Esophagus muscularis mucosa (tissue), 4 donors: Measurements from ENCODE around the gene DIPK1B. TPM values are rescaled to one million over a fixed set of nuclear protein-coding genes. Genes with fewer than 3 reads are reported as not detected.

Source experiments
- DNase-seq: peaks from one replicate; pipeline ENCODE4 v3.0.0-alpha.2; 2017; ENCODE audit errors: extremely low spot score
- H3K27ac ChIP-seq, 4 donors: fragments of 200-600 bp; sonication (generic); replicated peaks in 1 of 4; 1 replicate in 3 of 4; 2 replicates in 1 of 4; pipeline ENCODE4 v1.5.1; 2016 to 2019; ENCODE audit warnings: mild to moderate bottlenecking in 1 of 4
- H3K27me3 ChIP-seq, 4 donors: fragments of 200-600 bp; sonication (generic); one replicate each; pipeline versions ENCODE4 v1.5.1 to v1.6.0; 2016 to 2019
- H3K36me3 ChIP-seq, 4 donors: fragments of 200-600 bp; sonication (generic); one replicate each; pipeline ENCODE4 v1.5.1; 2016 to 2019
- H3K4me1 ChIP-seq, 4 donors: fragments of 200-600 bp; sonication (generic); one replicate each; pipeline ENCODE4 v1.5.1; 2016 to 2019
- H3K4me3 ChIP-seq, 4 donors: fragments of 200-600 bp; sonication (generic); 1 replicate in 2 of 4; 2 replicates in 2 of 4; pipeline ENCODE4 v1.5.1; 2016 to 2019; ENCODE audit warnings: mild to moderate bottlenecking in 4 of 4, moderate library complexity in 1 of 4
- H3K9me3 ChIP-seq, 4 donors: fragments of 200-600 bp; sonication (generic); 1 replicate in 3 of 4; 2 replicates in 1 of 4; pipeline ENCODE4 v1.5.1; 2016 to 2019
- EP300 ChIP-seq: sonication (generic); formaldehyde crosslinking; IDR thresholded peaks from one replicate; pipeline ENCODE4 v1.6.1; 2017; ENCODE audit warnings: antibody characterized with exemption
- POLR2A ChIP-seq: fragments of 450-650 bp; IDR thresholded peaks from one replicate; pipeline ENCODE4 v1.6.1; 2017; ENCODE audit warnings: antibody characterized with exemption, moderate library complexity, mild to moderate bottlenecking, low read depth
- POLR2AphosphoS5 ChIP-seq, 2 donors: sonication (generic); formaldehyde crosslinking; IDR thresholded peaks; one replicate each; pipeline ENCODE4 v1.6.1; 2017; ENCODE audit warnings: antibody characterized with exemption in 2 of 2
- WGBS: methylation state at CpG from one replicate; pipeline ENCODE4 v1.1.5; 2018; 5-methylcytosine and 5-hydroxymethylcytosine counted together
- intact Hi-C: fragments of 100-400 bp; cut with DNase I; formaldehyde crosslinking; loops from one replicate; pipeline ENCODE4 v1.15.1; 2023
- total RNA-seq, 4 donors: library from RNA; depleted of rRNA; stranded (reverse); fragments of >200 nt; gene quantifications; one replicate each; pipeline versions ENCODE4 v1.1.0 to v1.2.1, GENCODE V29; 2016
- TF ChIP-seq, protein P1 (sequence below), 3 experiments: fragments of 200-600 bp in 2 of 3; fragments of 450-650 bp in 1 of 3; sonication (generic) in 2 of 3; IDR thresholded peaks; one replicate each; pipeline ENCODE4 v1.5.1; 2017 to 2019; ENCODE audit warnings: antibody characterized with exemption in 3 of 3, mild to moderate bottlenecking in 2 of 3, moderate library complexity in 1 of 3

Gene DIPK1B
- total RNA-seq, 4 donors from 2014 or later: 6.6 to 27.8 (median 21.5) TPM

DNA sequence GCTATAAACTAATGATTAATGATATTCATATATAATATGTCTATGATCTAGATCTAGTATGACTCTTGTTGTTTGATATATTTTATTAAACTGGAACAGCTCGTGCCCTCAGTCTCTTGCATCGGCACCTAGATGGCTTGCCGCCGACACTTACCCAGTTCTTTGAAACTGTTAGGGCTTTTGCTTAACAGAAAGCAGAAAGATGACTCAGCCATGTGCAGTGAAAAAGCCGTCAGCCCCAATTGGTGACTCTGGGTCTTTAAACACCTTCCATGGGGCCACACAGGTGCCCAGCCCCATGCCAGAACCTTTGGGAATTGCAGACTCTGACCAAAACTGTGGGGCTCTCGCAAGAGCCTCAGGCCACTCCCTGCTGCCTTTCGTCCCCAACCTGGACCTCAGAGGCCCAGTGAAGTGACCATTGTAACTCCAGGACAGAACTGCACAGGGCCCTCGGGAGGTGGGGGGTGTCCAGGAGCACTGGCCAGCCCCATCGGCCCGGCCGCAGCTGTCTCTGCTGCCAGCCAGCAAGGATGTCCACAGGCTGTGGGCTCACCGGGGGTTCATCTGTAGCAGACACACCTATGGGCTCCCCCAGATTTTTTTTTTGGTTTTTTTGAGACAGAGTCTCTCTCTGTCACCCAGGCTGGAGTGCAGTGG is 22.6 kb downstream of the DIPK1B start:
- WGBS: 90% methylated on average over 11 of the region's 12 CpGs

DNA sequence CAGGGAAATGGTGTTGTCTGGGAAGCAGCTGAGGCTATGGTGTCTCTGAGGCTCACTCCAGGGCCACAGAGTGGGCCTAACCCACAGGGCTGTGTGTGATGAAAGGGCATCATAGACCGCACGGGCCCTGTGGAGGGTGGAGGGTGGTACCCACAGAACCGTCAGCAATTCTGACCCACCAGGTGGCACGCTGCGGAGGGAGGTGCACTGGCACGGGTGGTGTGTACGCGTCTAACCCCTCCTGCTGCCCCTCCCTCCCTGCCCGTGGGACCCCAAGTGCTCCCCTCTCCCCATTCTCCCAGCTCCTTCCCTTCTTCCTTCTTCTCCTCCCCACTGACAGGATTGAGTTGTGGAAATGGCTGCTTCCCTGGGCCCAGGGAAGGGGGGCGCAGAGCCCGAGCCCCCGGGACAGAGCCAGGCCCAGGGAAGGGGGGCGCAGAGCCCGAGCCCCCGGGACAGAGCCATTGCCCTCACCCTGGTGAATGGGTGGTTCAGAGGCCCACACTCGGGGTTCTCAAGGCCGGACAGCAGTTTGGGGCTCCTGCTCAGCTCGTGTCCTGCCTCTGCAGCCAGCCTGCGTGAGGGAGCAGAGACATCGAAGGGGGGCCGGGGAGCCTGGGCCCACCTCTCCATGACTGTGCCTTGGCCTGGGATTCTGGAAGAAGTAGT is 23.6 kb downstream of the DIPK1B start:
- TF ChIP-seq POLR2AphosphoS5 (IDR thresholded peaks at IDR 0.05) (no peak), EP300 (no peak), POLR2A (no peak)
- TF ChIP-seq, protein P1, sequence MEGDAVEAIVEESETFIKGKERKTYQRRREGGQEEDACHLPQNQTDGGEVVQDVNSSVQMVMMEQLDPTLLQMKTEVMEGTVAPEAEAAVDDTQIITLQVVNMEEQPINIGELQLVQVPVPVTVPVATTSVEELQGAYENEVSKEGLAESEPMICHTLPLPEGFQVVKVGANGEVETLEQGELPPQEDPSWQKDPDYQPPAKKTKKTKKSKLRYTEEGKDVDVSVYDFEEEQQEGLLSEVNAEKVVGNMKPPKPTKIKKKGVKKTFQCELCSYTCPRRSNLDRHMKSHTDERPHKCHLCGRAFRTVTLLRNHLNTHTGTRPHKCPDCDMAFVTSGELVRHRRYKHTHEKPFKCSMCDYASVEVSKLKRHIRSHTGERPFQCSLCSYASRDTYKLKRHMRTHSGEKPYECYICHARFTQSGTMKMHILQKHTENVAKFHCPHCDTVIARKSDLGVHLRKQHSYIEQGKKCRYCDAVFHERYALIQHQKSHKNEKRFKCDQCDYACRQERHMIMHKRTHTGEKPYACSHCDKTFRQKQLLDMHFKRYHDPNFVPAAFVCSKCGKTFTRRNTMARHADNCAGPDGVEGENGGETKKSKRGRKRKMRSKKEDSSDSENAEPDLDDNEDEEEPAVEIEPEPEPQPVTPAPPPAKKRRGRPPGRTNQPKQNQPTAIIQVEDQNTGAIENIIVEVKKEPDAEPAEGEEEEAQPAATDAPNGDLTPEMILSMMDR (IDR thresholded peaks at IDR 0.05): no peak
- 82% methylated on average over 13 of the region's 21 CpGs for WGBS
- Histone ChIP-seq H3K4me3 (no peak overlapping the region), H3K27ac (no peak overlapping the region), H3K9me3 (no peaks in the 10 kb centered on the region), H3K4me1 (peaks cover 3 to 4% (median 3%) of the 10 kb centered on the region in 4 donors), H3K27me3 (peaks cover 0 to 15% (median 2%) of the 10 kb centered on the region in 4 donors), H3K36me3 (peaks cover 0 to 3% (median 0%) of the 10 kb centered on the region in 4 donors)
- intact Hi-C loops: no loop called here
- DNase-seq: no peak

More for the DNA sequence above, 22.6 kb downstream of the DIPK1B start:
- peaks cover 0 to 5% (median 0%) of the 10 kb centered on the region in 4 donors for H3K27me3 ChIP-seq
- H3K9me3 ChIP-seq: no peaks in the 10 kb centered on the region
- peaks cover 0 to 1% (median 0%) of the 10 kb centered on the region in 4 donors for H3K4me1 ChIP-seq
- intact Hi-C loops: no loop called here
- H3K36me3 ChIP-seq: peaks cover 0 to under 1% (median 0%) of the 10 kb centered on the region in 4 donors
- no peak overlapping the region for H3K27ac ChIP-seq
- no peak overlapping the region for H3K4me3 ChIP-seq
- DNase-seq: no peak
- TF ChIP-seq POLR2AphosphoS5 (IDR thresholded peaks at IDR 0.05) (no peak), EP300 (no peak), POLR2A (no peak)
- TF ChIP-seq, protein P1 (IDR thresholded peaks at IDR 0.05): no peak

DNA sequence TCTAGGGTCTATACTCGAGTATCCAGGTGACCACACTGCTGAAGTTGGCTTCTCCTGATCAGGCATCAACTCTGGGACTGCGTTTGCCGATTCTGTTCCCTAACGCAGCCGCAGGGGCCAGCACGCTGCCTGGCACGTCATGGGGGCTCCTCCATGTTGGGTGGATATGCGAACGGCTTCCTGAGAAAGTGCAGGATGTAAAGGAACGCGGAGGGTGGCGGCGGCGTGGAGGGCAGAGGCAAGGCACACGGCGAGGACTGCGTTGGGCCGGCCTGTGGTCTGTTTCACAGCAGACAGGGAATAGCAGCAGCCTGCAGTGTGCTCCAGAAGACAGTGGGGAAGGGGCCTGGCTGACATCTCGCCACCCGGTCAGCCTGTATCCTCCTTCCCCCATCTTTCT is 26.6 kb downstream of the DIPK1B start:
- Histone ChIP-seq H3K27ac (no peak overlapping the region), H3K4me3 (no peak overlapping the region), H3K27me3 (peaks cover 0 to 45% (median 21%) of the 10 kb centered on the region in 4 donors), H3K4me1 (peaks cover 11 to 31% (median 23%) of the 10 kb centered on the region in 4 donors), H3K9me3 (no peaks in the 10 kb centered on the region), H3K36me3 (peaks cover 0 to 14% (median 0%) of the 10 kb centered on the region in 4 donors)
- 86% methylated on average over 20 of the region's 20 CpGs for WGBS
- TF ChIP-seq POLR2A (no peak), EP300 (no peak), POLR2AphosphoS5 (IDR thresholded peaks at IDR 0.05) (no peak)
- TF ChIP-seq, protein P1 (IDR thresholded peaks at IDR 0.05): no peak
- DNase-seq: no peak
- intact Hi-C loops: no loop called here

DNA sequence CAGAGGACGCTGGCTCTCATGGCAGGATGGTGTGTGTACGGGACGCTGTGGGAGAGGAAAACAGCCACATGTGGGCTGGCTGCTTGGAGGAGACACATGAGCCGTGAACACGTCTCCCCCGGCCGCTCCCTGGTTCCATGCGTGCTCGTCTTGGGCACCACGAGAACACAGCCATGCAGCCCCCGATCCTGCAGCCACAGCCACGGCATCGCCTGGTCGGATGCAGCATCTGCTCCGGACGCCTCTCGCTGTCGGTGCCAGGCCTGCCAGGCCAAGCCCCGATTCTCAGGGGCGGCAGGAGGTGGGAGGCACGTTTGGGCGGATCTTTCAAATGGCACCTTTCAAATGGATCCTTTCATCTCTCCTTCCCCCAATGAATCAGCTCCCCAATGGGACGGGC is 27.1 kb downstream of the DIPK1B start:
- Histone ChIP-seq H3K27ac (no peak overlapping the region), H3K9me3 (no peaks in the 10 kb centered on the region), H3K36me3 (peaks cover 0 to 17% (median 0%) of the 10 kb centered on the region in 4 donors), H3K4me1 (peaks cover 11 to 31% (median 23%) of the 10 kb centered on the region in 4 donors), H3K4me3 (no peak overlapping the region), H3K27me3 (peaks cover 0 to 51% (median 21%) of the 10 kb centered on the region in 4 donors)
- TF ChIP-seq EP300 (no peak), POLR2A (no peak), POLR2AphosphoS5 (IDR thresholded peaks at IDR 0.05) (no peak)
- TF ChIP-seq, protein P1 (IDR thresholded peaks at IDR 0.05): no peak
- no peak for DNase-seq
- 80% methylated on average over 21 of the region's 23 CpGs for WGBS
- intact Hi-C loops: no loop called here
